NCI-H128 (cell line): ENCODE results near the gene ARHGEF4.
A peak's percentile ranks its signal among the peaks of the same experiment; 100 is the strongest.

Source experiments
- DNase-seq: peaks from one replicate; lab custom pipeline; 2025; ENCODE audit not compliant: unreplicated experiment; lab: John Stamatoyannopoulos, UW

ARHGEF4 gene, protein sequence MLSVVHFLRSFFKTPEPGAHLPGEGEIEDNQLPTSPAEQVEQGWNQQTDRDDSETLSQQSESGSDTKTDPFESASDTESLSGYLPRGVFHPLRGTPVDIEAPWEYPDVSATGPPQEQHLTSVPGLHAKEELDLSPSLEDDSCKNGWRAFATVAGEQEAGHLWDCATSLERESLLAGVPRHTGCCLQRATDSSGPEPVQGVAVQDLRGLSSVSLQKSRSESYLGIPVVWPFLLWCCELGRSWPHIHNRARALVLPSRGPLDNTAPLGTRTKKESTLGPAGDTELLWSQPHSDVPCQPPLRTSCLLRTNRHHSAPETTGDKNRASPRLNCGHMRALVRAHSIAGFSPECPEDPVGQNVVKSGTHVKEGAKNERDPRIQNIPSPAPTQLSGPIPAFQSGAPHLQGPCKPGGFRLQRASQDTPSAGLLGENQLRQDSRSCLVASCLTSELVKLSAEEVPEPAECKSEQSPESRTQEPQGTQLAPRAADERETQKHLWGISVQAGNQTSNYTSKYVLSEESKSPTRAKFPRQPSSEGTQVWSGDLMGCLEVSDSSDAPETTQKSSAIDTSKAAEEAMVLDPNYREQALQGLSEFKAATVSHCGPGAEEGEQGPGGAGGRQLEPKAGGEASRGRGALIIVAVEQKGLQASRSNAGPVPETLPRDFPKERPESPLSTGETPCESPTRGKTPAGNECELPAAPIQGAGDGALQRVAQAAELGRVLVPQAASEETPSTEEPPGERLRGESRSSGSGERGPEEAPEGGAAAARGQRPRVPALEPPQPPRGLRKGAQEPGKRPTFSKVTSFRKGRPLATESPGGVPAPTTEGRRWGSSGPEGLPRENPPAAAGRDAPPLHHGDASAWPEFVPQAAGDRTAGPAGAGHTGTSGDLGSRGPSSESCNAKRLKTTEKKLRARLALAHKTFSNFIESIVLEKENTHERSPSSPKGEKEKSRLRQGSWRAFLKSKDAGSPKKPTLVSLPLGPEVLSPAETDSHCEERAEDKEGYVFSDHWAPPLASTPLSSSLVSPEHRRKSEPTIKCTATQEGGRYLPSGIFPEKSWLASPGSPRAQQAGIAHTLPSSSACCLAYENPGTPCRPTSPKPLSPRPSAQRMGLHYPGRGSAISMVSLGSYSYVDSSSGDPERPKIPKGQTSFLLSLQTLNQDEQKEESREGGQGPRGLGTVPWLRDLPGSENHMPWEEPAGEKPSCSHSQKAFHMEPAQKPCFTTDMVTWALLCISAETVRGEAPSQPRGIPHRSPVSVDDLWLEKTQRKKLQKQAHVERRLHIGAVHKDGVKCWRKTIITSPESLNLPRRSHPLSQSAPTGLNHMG (N-terminal part only)

DNA sequence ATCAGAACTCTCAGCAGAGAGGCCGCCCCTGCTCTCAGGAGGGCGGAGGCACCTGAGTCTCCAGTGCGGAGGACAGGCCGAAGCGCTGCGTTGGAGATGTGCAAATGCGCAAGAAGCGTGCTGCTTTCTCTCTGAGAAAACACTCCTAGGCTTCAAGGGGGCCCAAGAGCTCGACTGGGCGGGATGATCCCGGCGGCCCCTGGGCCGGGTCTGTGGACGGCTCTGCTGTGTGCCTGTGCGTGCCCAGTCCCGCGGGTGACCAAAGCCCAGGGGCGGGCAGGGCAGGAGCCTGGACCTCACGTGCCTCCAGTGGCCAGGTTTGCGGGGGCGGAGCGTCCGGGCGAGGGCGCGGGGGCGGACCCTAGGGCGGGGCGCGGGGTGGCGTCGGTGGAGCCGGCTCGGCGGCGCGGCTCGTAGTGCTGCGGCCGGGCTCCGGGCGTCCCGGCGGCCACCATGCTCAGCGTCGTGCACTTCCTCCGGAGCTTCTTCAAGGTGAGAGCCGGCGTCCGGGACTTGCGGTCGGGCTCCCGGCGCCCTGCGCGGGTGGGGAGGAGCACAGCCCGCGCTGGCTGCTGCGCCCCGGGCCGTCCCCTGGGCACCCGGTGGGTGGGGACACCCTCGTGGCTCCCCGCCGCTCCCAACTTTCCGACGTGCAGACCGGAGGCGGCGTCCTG is at the start of gene ARHGEF4:
ARHGEF4 (plus strand) TSS at position 414 of the 674 bp plus-strand sequence; CDS start at position 454, 40 bp downstream.
- DNase-seq, result no peak

GRCh38 chr2:130787841-130788240 is 48.9 kb upstream of the ARHGEF4 start:
- no peak for DNase-seq

DNA sequence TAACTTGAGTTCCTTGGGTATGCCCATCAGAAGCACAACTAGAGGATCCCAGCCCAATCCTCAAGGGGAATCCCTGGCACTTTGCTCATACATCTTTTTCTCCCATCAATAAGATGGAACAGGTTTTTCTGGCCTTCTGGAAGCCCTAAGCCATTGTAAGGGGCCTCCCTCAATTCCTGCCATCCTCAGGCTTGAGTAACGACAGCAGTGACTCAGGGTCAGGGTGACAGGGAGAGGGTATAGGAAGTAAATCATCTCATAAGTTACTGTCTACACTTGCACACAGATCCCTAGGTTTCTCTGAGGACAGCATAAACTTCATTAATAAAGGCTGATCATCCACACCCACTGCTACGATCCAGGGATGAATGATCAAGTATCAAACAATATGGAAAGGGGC is 46.4 kb upstream of the ARHGEF4 start:
- no peak for DNase-seq

DNA sequence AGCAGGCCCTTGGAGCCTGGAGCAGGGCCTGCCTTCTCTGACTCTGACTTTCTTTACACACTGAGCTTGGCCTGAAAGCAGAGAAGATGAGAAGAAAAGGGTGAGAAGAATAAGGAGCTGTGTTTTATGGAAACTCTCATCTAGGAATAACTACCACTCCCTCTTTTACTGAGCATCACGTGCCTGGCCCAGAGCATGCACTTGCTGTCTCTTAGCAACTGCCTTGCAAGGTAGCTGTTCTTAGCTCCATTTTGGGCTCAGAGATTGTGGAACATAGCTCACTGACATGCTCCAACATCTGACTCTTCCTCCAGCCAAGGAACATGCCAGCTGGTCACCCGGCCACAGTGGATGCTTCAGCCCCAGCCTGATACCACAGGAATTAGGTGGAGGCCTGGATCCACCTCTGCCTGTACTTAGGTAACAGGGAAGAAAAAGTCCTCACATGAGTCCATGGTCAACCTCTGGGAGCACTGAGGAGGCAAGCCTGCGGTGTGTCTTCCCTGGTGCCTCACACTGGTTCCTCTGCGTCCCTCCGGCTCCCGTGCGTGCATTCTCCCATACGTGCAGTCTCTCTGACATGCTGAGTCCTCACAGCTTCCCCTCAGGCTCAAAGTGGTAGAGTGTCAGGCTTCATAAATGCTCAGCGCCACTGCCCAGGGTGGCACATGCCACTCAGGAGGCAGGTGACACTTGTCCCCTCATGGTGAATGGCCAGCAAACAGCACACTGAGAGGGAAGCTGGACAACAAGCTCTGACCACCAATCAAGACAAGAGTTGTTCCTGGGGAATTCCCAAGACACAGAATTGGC is 45.7 kb upstream of the ARHGEF4 start:
- no peak for DNase-seq

- DNase-seq, result no peak
Measured at GRCh38 chr2:130791617-130791939, 45.1 kb upstream of the ARHGEF4 start.

GRCh38 chr2:130795431-130795830 is 41.3 kb upstream of the ARHGEF4 start:
- DNase-seq, result no peak

DNA sequence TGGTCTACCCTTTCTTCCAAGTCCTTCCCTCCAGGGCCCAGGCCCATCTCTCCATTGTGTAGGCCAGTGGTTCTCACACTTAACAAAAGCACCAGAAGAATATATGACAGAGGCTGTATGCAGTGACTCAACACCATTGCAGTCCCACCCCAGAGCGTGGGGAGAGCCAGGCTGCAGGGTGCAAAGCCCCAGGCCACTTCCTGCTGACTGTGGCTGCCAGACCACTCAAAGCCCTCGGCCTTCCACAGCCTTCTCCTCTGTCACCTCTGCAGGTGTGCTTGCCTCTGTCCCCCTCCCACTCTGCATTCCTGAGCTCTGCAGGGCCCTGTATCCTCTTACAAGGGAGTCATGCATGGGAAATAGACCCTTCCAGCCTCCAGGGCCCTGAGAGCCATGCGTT is 40.4 kb upstream of the ARHGEF4 start:
- DNase-seq, result no peak

- peak; percentile 22 for DNase-seq
Measured at GRCh38 chr2:130797493-130798435, 39.0 kb upstream of the ARHGEF4 start.

GRCh38 chr2:130798472-130799218 is 38.1 kb upstream of the ARHGEF4 start:
- no peak for DNase-seq

DNA sequence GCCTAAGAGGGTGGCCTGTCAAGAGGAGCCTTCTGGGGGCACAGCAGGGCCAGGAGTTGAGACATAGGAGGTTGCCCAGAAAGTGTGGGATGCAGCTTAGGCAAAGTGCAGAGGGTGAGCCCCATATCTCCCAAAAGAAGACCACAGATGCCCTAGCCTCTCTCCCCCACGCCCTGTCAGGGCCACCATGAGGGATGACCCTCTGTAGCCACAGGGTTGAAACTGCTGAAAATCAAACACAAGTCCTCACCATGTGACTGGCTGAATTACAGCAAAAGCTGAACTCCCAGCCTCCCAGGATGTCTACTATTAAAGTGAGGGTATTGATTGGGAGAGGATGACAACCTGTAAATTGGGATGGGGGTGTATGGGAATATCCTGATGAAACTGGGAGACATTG is 37.4 kb upstream of the ARHGEF4 start:
- no peak for DNase-seq

- no peak for DNase-seq
Measured at GRCh38 chr2:130805613-130806012, 31.1 kb upstream of the ARHGEF4 start.

GRCh38 chr2:130806370-130806769 is 30.3 kb upstream of the ARHGEF4 start:
- no peak for DNase-seq

DNA sequence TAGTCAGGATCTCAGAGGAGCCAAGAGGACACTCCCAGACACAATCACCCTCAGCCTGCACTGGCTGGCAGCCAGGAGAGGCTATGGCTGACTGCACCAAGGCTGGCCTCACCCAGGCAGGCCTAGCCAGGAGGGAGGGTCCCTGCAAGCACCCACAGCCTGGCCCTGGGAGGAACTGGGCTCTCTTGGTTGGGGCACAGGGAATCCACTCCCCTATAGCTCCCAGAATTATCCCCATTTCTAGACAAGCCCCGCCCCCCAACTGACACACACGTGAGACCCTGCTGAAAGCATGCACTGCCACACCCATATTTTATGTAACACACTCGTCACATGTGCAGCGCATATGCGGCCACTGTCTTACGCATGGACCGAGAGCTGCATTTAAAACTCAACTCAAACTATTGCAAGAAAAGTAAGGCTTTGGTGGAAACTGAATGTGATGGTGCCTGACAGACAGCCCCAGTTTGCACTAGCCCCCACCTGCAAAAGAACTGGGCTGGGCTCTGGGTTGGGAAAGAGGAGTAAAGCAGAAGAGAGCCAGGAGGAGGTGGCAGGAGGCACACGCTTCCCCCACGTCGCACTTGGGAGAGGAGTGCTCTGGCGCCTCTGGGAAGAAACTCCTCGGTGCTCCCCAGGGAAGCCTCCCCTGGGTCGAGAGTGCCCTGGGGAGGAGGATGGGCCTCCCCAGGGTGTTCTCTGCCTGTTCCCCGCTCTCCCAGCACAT is 28.9 kb upstream of the ARHGEF4 start:
- no peak for DNase-seq

GRCh38 chr2:130808482-130809268 is 28.0 kb upstream of the ARHGEF4 start:
- no peak for DNase-seq

DNA sequence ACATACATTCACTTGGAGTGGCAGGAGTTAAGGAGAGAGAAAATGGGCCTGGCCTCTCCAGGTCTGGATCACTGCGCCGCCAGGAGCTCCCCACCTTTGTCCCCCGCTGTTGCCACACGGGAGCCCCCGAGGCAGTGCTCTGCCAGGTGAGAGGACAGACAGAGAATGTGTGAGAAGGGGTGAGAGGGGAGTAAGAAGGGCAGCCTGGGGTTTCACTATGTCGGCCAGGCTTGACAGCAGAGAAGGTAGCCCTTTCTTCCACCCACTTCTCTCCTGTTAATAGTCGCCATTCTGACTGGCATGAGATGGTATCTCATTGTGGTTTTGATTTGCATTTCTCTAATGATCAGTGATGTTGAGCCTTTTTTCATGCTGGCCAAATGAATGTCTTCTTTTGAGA is 26.2 kb upstream of the ARHGEF4 start:
- DNase-seq, result no peak

DNA sequence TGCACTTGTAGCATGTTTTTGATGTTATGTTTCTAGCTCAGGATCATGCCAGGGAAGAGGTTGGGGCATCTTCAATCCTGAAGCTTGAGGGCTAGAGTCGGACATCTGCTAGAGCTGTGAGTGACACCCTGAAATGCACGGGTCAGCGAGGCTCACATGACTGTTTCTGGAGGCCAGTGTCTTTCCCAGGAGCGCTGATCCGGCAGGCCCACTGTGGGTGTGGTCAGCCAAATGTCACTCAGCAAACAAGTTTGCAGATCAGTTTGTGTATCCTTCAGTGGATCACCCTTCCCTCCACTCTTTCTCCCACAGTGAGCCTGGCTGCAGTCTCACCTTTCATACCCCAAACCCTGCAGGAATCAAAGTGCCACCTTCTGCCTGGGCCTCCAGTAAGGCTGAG is 23.0 kb upstream of the ARHGEF4 start:
- DNase-seq, result no peak
